ENCODE data around the gene TMBIM4. TPM values are rescaled to one million over a fixed set of nuclear protein-coding genes. Genes with fewer than 3 reads are reported as not detected.

Gene TMBIM4
- total and polyA plus RNA-seq, 4 donors: 58.6 to 154 (median 102) TPM

- no peak overlapping the region for H3K27ac ChIP-seq (ENCODE audit: low read depth in 1 of 2, low read length in 2 of 2)
- no peaks in the 10 kb centered on the region for H3K36me3 ChIP-seq (ENCODE audit: control insufficient read depth in 4 of 4, insufficient read depth in 3 of 4, low read depth in 1 of 4, low read length in 3 of 4)
- WGBS: 72% methylated on average over 6 of the region's 6 CpGs
- H3K4me1 ChIP-seq (ENCODE audit: control insufficient read depth in 4 of 4, insufficient read depth in 4 of 4, low read length in 3 of 4): peaks cover 0 to 3% (median 1%) of the 10 kb centered on the region in 4 donors
- DNase-seq (ENCODE audit: low spot score): no peak
- no peaks in the 10 kb centered on the region for H3K9me3 ChIP-seq (ENCODE audit: control insufficient read depth in 4 of 4, low read length in 3 of 4)
- H3K9ac ChIP-seq (ENCODE audit: low read depth in 1 of 2, low read length in 2 of 2): peak overlapping the region in 1 of 2 donors; percentile 12
- H3K4me3 ChIP-seq (ENCODE audit: low read depth in 1 of 3, low read length in 3 of 3): peak overlapping the region in 2 of 3 donors; percentile 35 to 54
- peaks cover 0 to 5% (median 0%) of the 10 kb centered on the region in 4 donors for H3K27me3 ChIP-seq (ENCODE audit: control insufficient read depth in 4 of 4, insufficient read depth in 4 of 4, low read length in 3 of 4)
- TF ChIP-seq JUND (IDR thresholded peaks at IDR 0.05): no peak
- TF ChIP-seq GABPA (IDR thresholded peaks at IDR 0.05 in 1 of 2, conservative IDR thresholded peaks at IDR 0.05 in 1 of 2): no peak
These were observed 20.1 kb upstream of the TMBIM4 start for GRCh38 chr12:66189889-66190288.

- Histone ChIP-seq H3K36me3 (ENCODE audit: control insufficient read depth in 4 of 4, insufficient read depth in 3 of 4, low read depth in 1 of 4, low read length in 3 of 4) (no peaks in the 10 kb centered on the region), H3K27me3 (ENCODE audit: control insufficient read depth in 4 of 4, insufficient read depth in 4 of 4, low read length in 3 of 4) (peaks cover 0 to 5% (median 0%) of the 10 kb centered on the region in 4 donors), H3K9ac (ENCODE audit: low read depth in 1 of 2, low read length in 2 of 2) (peak overlapping the region in 1 of 2 donors; percentile 12), H3K4me3 (ENCODE audit: low read depth in 1 of 3, low read length in 3 of 3) (peak overlapping the region in 2 of 3 donors; percentile 35 to 54), H3K27ac (ENCODE audit: low read depth in 1 of 2, low read length in 2 of 2) (peak overlapping the region; percentile 39 to 42), H3K4me1 (ENCODE audit: control insufficient read depth in 4 of 4, insufficient read depth in 4 of 4, low read length in 3 of 4) (peaks cover 0 to 3% (median 1%) of the 10 kb centered on the region in 4 donors), H3K9me3 (ENCODE audit: control insufficient read depth in 4 of 4, low read length in 3 of 4) (peaks cover 0 to 2% (median 0%) of the 10 kb centered on the region in 4 donors)
- peak; percentile 40 for DNase-seq (ENCODE audit: low spot score)
- WGBS: 19% methylated on average over 18 of the region's 18 CpGs
- TF ChIP-seq RXRA (IDR thresholded peaks at IDR 0.05) (no peak), ATF3 (IDR thresholded peaks at IDR 0.05) (no peak)
These were observed 19.7 kb upstream of the TMBIM4 start for GRCh38 chr12:66189486-66189843.

GRCh38 chr12:66188584-66189485 lies 19.0 kb upstream of the TMBIM4 start, which contains the start of gene IRAK3:
IRAK3 (plus strand) TSS chr12:66189214; CDS start chr12:66189300, 86 bp downstream.
- WGBS: 19% methylated on average over 82 of the region's 82 CpGs
- TF ChIP-seq YY1 (IDR thresholded peaks at IDR 0.05) (peak; percentile 29), FOXA2 (IDR thresholded peaks at IDR 0.05) (no peak), RXRA (IDR thresholded peaks at IDR 0.05) (peak; percentile 17 to 19), JUND (IDR thresholded peaks at IDR 0.05) (no peak), RAD21 (IDR thresholded peaks at IDR 0.05) (peak in 1 of 2 donors; percentile 29), CTCF (IDR thresholded peaks at IDR 0.05; ENCODE audit: low read depth, low read length, missing input control) (no peak), REST (IDR thresholded peaks at IDR 0.05) (no peak), NR2F2 (IDR thresholded peaks at IDR 0.05) (no peak), MAX (IDR thresholded peaks at IDR 0.05) (peak; percentile 55), TAF1 (conservative IDR thresholded peaks at IDR 0.05) (no peak), EGR1 (IDR thresholded peaks at IDR 0.05; ENCODE audit: low read depth in 2 of 2) (no peak), ZBTB33 (IDR thresholded peaks at IDR 0.05) (no peak), ATF3 (IDR thresholded peaks at IDR 0.05) (no peak), FOXA1 (IDR thresholded peaks at IDR 0.05) (no peak), SP1 (IDR thresholded peaks at IDR 0.05) (peak; percentile 60)
- H3K4me1 ChIP-seq (ENCODE audit: control insufficient read depth in 4 of 4, insufficient read depth in 4 of 4, low read length in 3 of 4): peaks cover 0 to 3% (median 1%) of the 10 kb centered on the region in 4 donors

More at GRCh38 chr12:66188584-66189485, 19.0 kb upstream of the TMBIM4 start, which contains the start of gene IRAK3:
- Histone ChIP-seq H3K27ac (ENCODE audit: low read depth in 1 of 2, low read length in 2 of 2) (peak within 1 kb of the TSS; percentile 42 to 47), H3K9me3 (ENCODE audit: control insufficient read depth in 4 of 4, low read length in 3 of 4) (peaks cover 0 to 2% (median 0%) of the 10 kb centered on the region in 4 donors), H3K36me3 (ENCODE audit: control insufficient read depth in 4 of 4, insufficient read depth in 3 of 4, low read depth in 1 of 4, low read length in 3 of 4) (no peaks in the 10 kb centered on the region), H3K4me3 (ENCODE audit: low read depth in 1 of 3, low read length in 3 of 3) (peak within 1 kb of the TSS; percentile 5 to 54 (median 35)), H3K27me3 (ENCODE audit: control insufficient read depth in 4 of 4, insufficient read depth in 4 of 4, low read length in 3 of 4) (peaks cover 0 to 5% (median 0%) of the 10 kb centered on the region in 4 donors), H3K9ac (ENCODE audit: low read depth in 1 of 2, low read length in 2 of 2) (peak within 1 kb of the TSS in 1 of 2 donors; percentile 12)
- peak; percentile 65 for DNase-seq (ENCODE audit: low spot score)
